HG02973 (cell line): ENCODE data around the gene ENPP4.
A peak's percentile ranks its signal among the peaks of the same experiment; 100 is the strongest.
"Not testable (repeated sequence)": the region's sequence is repeated elsewhere in the genome, so short reads cannot be mapped to it uniquely, and the experiment has no call there.

Experiments used
- ATAC-seq: cut with Tn5 transposase; IDR thresholded peaks from one replicate; pipeline ENCODE4 v1.9.1; 2021; ENCODE audit warnings: moderate library complexity; ENCODE audit not compliant: unreplicated experiment

ENPP4 gene

DNA sequence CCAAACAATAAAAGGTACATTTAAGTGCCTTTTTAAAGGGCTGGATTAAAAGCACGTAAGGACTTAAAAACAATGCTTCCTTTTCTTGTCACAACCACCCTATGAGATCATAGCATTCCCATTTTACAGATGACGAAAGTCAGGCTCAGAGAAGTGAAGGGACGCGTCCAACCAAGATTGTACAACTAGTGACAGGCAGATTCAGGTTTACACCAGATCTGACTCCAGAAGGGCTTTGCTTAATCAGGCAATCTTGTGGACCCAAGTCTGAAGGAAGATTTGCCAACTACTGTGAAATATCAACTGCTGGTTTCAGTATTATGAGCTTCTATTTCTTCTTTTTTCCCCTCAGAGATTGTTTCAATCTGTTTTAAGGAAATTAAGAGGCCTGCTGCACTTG is 877 bp downstream of the ENPP4 start:
- no peak for ATAC-seq

DNA sequence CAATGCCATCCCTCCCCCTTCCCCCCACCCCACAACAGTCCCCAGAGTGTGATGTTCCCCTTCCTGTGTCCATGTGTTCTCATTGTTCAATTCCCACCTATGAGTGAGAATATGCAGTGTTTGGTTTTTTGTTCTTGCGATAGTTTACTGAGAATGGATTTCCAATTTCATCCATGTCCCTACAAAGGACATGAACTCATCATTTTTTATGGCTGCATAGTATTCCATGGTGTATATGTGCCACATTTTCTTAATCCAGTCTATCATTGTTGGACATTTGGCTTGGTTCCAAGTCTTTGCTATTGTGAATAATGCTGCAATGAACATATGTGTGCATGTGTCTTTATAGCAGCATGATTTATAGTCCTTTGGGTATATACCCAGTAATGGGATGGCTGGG is 1.5 kb downstream of the ENPP4 start:
- ATAC-seq = not testable (repeated sequence)

DNA sequence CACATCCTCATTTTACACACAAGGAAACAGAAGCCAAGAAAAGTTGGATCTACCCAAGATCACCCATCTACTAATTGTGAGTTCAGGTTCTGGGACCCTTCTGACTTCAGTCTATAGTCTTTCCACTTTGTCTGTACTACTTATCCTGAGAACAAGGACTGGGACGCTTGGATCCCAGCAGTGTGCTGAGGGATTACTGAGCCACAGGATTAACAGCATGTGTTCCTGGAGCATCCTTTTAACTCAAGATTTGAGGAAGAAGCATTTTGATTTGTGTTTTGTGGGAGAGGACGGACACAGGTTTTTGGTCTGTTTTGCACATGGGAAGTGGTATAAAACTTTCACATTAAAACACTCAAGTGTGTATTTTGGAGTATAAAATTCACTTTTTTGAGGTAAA is 4.4 kb downstream of the ENPP4 start:
- no peak for ATAC-seq

DNA sequence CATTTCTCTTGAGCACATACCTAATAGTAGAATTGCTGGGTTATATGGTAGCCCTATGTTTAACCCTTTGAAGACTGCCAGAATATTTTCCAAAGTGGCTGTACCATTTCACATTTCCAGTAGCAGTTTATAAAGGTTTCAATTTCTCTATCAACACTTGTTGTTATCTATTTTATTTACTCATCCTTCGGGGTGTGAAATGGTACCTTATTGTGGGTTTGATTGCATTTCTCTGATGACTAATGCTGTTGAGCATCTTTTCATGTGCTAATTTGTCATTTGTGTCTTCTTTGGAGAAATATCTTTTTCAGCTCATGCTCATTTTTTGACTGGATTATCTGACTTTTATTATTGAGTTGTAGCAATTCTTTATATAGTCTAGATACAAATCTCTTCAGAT is 5.4 kb downstream of the ENPP4 start:
- ATAC-seq = no peak

DNA sequence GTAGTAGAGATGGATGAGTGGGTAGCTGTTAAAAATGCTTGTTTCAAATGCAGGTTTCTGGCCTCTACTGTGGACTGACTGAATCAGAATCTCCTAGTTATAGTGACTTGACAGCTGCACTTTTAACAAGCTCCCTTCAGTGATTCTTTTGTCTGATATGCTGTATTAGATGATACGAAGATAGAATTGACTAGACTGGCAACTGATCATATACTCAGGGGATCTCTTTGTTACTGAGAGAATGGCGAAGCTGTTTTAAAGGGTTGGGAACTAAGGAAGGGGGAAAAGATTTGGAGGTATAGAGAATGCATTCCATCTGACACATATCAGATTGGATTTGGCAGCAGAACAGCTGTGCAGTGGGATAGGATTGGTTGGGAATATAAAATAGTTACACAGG is 7.0 kb downstream of the ENPP4 start:
- ATAC-seq = no peak

DNA sequence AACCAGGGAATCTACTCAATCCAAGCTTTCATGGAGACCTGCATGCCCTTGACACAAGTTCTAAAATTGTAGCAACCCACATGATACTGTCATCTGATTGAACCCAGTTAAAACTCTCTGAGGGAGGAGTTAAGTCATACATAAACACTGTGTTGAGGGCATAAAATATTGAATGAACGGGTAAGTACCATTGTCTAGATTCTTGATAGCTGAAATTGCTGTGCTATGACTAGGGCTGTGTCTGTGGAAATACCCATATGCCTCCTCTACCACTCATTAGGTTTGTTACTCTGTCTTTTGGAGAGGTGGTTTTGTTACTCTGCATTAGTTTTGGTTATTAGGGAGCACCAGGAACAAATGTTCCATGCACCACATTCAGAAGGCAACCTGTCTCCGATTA is 7.6 kb downstream of the ENPP4 start:
- ATAC-seq = peak; percentile 47

DNA sequence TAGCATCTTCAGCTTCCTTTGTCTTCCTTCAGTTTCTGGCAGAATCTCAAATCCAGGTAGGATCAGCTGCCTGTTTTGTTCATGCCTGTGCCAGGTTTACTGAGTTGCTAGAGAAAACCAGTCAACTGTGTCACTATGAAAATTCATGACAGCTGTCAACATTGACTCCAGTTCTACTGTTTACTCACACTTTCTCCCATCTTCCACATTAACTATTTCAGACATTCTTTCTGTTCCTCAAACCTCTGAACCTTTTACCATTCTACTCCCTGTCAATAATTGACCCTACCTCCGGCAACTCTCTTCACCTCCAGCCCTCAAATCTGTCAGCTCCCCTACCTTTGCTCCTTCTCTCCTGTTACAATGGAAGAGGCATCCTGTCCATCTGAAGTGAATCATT is 8.5 kb downstream of the ENPP4 start:
- ATAC-seq = peak; percentile 72

DNA sequence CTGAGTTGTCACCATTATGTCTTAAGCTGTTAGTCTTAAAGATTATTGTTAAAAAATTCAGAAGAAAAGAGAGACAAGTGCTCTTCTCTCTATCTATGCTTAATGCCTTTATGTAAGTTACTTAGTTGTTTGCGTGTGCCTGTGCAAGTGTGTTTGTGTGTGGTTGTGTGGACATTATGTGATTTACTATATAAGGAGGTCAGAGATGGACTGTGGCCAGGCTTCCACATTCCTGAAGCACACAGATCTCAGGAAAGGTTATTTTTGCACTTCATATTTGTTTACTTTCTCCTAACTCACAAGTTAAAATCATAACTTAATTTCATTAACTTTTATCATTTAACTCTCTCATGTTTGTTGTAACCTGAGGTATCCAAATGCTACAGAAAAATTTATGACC is 14.5 kb downstream of the ENPP4 start:
- ATAC-seq = no peak

DNA sequence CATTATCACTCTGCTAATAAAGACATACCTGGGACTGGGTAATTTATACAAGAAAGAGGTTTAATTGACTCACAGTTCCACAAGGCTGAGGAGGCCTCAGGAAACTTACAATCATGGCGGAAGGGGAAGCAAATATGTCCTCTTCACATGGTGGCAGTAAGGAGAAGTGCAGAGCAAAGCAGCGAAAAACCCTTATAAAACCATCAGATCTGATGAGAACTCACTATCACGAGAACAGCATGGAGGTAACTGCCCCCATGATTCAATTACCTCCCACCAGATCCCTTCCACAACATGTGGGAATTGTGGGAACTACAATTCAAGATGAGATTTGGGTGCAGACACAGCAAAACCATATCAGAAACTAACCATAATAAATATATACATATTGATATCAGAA is 19.3 kb downstream of the ENPP4 start:
- not testable (repeated sequence) for ATAC-seq

DNA sequence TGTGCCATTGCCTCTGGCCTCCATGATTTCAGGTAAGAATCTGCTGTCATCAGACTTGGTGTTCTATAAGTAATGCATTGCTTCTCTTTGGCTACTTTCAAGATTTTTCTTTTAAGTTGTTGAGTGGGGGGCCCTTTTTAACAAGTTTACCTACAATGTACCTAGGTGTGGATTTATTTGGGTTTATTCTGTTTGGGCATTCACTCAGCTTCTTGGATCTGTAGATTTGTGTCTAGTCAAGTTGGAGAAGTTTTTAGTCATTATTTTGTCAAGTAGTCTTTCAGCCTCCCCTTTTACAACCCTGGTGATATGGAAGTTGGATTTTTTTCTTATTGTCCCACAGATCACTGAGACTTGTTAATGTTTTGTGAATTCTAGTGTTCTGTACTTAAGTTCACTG is 26.9 kb downstream of the ENPP4 start:
- no peak for ATAC-seq

DNA sequence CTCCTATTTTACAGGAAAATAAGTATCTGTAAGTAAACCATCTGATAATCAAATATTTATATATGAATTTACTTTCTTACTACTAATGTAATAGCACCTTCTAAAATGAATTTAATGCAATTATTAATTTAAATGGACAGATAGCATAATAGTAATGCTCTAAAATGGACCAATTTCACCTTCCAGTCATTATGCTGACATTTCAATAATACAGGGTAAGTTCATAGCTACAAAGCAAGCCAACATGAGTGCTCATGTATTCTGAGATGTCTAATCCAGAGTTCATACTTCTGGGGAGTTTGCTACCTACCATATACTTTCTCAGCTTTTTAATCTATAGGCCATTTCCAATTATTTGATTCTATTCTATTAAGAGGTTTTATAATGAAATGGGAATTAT is 29.4 kb downstream of the ENPP4 start:
- no peak for ATAC-seq

DNA sequence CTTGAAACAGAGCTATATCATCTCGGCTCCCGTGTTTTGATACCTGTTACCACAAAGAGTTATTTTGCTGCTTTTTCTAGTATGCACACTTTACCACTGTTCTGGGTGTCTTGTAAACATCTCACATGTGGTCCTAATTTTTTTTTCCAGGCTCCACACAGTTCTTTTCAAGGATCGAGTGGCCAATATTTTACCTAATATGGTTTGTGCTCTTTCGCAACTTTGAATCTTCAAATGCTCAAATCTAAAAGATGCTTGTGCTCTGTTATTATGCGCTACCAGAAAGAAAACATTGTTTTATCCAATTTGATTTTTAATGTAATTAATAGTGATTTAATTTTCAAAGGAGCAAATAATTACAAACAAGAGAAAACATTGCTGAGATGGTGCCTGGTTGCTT is 30.3 kb downstream of the ENPP4 start:
- no peak for ATAC-seq

DNA sequence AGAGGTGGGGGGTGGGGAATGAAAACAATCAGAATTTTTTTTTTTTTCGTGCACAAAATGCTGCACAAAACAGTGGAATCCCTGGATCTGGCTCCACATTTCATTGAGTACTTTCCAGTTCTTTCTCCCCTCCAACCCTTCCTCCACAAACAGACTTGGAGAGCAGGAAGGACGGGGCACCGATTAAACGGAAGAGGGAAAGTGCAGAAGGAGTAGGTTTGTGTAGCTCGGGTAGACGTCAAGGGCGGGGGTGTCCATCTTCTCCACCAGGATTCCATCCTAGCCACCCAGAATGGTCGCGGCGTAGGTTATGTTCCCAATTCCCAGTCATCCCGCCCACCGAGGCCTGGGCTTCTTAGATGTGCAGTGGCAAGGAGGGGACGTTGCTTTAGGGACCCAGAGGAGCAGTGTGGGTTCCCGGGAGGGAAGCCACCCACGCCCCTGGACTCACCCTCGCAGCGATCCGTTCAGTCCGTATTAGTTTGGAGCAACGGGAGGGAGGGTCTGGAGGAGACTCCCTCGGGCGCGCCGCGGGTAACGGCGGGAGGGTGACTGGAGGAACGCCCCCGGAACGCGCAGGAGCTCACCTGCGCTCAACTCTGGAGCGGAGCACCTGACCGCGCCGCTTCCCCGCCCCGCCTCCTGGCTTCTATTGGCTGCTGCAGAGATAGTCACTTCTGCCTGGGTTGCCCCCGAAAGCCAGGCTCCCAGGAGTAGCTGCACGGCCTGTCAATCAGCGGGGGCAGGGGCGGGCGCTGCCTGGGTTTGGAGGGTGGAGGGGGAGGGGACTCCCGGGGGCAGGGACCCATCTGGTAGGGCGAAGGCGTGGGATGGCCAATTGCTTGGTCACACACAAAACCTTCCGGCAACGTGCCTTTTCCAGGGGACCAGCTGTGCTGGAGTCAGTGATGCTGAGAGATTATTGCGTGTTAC is 40.8 kb downstream of the ENPP4 start, which contains the start of gene ENPP5:
Gene ENPP5 (minus strand): TSS at position 624 of the 933 bp plus-strand sequence. CDS start 2,718 bp downstream, outside the sequence.
- ATAC-seq = peak; percentile 86

DNA sequence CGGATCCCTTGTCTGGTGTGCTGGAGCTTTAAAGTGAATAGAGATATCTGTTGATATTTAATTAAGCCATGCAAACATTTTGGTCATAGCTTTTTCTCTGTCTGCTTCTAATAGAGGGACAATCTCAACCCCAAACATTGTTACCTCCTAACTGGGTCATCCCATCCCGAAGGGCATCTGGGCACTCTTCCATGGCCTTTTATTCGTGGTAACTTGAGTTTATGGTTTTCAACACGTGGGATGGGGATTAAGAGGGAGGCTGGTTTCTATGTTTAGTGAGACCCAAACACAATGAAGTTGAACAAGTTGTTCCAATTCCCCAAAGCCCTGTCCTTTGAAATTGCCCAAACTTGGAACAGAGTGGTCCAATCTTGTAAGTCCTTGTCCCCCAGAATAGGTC is 42.4 kb downstream of the ENPP4 start:
- ATAC-seq = no peak

DNA sequence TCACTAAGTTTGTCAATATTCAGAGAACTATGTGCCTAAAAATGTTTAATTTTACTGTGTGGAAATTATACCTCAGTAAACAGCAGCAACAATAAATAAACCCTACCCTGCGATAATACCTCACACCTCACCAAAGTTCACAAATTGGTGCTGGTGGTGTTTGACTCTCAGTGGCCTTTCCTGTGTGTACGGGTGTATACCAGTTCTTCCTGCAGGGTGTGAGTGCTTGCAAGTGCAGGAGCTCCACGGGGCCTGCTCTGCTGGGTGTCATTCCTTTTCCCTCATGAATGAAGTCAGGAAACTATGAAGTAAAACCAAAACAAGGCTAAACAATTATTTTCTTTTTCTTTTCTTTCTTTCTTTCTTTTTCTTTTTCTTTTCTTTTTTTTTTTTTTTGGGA is 45.1 kb downstream of the ENPP4 start:
- ATAC-seq = no peak

DNA sequence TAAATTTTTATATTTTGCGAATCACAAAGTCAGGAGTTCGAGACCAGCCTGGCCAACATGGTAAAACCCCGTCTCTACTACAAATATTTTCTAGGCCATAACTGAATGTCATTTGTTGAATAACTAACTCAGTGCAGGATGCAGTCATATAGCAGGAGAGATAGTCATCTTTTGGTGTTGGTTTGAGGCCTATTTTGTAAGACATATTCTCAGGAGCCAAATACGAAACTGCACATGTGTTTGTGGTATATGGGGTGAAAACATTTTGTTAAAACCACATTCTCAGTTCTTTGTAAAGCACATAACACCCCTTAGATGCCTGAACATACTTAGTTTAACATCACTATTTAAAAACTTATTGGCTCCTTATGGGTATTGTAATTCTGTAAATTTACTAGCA is 45.7 kb downstream of the ENPP4 start:
- ATAC-seq = peak; percentile 87

DNA sequence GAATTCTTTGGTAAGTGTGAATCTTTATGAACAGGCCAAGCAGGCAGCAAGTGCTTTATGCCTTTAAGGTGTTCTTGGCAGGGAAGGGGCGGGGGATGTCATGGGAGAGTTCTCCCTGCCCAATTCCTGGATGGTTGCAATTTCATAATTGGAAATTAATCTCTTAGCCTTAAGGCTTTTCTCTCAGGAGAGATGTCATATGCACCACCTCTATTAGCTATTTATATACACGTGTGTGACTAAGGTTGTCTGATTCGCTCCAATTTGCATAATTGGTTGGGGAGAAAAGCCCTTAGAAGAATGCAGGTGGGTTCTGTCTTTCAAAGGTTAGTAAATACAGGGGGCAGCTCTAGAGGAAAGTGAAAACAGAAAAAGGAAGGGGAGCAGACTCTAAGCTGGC is 46.2 kb downstream of the ENPP4 start:
- ATAC-seq = no peak

DNA sequence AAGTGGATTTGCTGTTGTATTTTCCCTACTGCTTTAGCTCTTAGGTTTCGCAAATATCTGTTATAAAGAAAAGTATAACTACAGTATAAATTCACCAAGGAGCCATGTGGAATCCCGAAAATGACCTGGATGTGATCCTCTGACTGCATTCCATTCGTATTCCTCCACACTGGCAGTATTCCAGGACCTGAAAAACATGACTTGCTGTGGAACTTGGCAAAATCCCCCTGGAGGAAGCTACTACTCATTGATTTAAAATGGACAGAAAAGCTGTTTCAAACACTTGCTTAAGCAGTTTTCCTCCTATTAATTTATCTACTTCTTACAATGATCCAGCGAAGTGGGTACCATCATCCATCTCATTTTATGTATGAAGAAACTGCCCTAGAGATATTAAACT is 54.3 kb downstream of the ENPP4 start:
- ATAC-seq = no peak

DNA sequence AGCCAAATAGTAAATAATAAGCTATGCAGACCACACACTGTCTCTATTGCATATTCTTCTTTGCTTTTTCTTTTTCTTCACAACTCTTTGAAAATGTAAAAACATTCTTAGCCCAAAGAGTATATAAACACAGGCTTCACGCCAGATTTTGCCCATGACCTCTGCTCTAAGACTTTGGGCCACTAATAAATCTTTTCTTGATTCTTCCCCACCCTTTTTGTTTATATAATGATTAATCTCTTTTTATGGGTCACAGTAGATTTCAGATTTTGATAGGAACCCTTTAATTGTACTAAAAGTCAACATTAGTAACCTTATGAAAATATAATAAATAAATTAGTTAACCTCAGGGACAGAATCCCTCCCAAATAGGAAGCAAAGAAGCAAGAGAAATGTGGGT is 56.8 kb downstream of the ENPP4 start:
- ATAC-seq = no peak

DNA sequence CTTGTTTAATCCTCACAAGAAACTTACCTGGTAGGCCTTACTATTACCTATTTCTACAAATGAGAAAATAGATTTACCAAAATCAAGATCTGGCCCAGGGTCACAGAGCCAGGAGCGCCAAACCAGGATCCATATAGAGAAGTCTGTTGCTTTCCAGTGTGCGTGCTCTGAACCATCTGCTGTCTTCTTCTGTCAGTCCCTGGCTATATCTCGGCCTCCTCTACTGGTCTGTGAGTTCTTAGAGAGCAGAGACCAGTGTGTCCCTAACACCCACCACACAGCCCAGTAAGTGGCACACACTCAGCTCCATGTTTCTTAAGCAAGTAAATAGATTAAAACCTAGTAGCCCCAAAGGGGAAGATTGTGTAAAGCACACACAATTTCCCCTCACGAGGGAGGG is 59.9 kb downstream of the ENPP4 start:
- no peak for ATAC-seq

DNA sequence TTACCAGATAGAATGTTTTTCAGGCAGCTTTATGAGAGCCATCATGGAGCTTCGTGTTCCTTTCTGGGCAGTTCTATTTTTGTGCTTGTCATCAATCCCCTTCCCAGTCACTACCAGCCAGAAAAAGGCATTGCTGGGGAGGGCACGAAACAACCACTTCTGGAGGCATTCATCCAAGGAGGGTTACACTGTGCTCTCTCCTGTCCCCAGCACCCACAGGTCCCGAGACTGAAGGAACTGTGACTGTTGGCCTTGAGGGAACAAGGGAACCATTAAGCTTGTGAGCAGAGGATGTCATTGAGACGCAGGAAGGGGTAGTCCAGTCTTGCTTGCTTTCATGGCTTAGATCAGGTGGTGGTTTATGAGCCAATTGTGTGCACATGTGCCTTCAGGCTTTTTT is 61.1 kb downstream of the ENPP4 start:
- no peak for ATAC-seq

DNA sequence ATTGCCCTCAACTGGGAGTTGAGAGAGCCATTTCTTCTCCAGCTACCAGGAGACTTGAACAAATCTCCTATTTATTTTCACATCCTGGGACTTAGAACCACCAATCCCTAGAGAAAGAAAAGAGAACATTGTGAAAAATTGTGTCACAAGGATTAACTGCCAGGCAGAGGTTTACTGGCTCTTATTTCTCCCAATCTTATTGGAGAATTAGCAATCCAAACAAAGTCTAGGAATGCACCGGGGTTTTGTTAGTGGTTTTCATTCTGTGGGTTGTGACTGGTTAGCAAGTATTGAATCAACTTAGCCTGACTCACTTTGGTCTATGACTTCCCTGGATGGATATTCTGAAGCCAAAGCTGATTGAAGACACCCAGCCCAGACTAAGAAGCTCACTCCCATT is 62.2 kb downstream of the ENPP4 start:
- ATAC-seq = no peak
